Measurements from ENCODE around the gene IRAK3.

IRAK3 gene

DNA sequence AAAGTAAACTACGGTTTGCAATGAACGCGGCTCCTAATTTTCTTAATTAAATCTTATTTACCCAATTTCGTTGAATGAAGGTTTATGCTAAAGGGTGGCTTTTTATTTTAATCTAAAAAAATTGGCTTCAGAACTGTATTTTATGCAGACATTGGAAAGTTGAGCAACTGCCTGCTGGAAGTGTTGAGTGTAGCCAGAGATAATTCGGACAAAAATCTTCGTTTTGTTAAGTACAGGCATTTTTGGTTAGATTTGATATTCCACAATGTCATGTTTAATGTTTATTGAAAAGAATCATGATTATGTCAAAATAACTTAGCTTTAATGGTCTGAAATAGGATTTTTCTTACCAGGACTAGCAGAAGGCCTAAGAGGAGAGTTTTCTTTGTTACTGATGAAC, 875 bp downstream of the IRAK3 start:
- H3K36me3 ChIP-seq (ENCODE audit: control insufficient read depth in 5 of 5, insufficient read depth in 5 of 5, low read length in 5 of 5): peaks cover 0 to 3% (median 0%) of the 10 kb centered on the region in 5 donors
- H3K9me3 ChIP-seq (ENCODE audit: control insufficient read depth in 5 of 5, low read length in 5 of 5): no peaks in the 10 kb centered on the region
- H3K27me3 ChIP-seq (ENCODE audit: control insufficient read depth in 5 of 5, insufficient read depth in 4 of 5, low read length in 5 of 5): no peaks in the 10 kb centered on the region
- H3K4me3 ChIP-seq (ENCODE audit: low read depth in 1 of 5, low read length in 5 of 5): peak overlapping the region; percentile 70 to 87 (median 82)
- peak overlapping the region; percentile 58 for H3K27ac ChIP-seq (ENCODE audit: low read depth, low read length)
- peaks cover 0 to 28% (median 14%) of the 10 kb centered on the region in 5 donors for H3K4me1 ChIP-seq (ENCODE audit: control insufficient read depth in 5 of 5, insufficient read depth in 5 of 5, low read length in 5 of 5)
- peak overlapping the region in 4 of 5 donors; percentile 28 to 83 (median 70) for H3K9ac ChIP-seq (ENCODE audit: low read length in 5 of 5)

DNA sequence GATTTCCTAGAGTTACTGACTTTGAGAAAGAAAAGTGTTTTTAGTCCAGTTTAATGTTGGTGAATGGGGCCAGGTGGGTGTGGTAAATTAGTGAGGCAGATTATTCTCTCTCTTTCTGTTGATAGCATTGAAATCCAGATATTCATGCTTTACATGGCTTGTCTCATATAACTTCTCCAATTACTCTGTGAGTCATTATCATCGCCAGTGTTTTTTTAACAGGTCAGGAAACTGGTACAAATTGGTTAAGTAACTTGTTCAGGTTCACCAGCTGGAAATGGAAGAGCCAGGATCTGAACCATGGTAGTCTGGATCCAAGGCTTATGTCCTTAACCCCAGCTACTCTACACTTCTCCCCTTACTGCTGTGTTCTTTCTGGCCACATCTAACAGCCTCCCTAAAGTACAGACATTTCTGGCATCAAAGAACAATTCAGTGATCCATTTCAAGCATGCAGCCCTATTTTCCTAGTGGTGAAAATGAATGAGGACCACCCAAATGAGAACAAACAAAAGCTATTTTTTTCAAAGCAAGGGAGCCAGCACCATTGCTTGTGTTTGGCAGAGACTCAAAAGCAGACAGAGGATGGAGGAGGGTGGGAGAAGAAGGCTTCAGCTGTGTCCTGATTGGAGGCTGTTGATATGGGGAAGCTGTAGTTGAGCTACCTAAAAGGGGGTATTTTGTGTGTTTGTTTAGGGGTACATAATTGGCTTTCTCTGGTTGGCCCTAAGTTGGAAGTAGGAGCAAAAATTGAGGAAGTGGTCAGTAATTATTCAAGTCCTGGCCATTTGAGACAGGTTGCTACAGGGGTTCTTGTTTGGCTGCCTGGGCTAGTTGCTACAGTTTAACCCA, 1.7 kb downstream of the IRAK3 start:
- Histone ChIP-seq H3K9ac (ENCODE audit: low read length in 5 of 5) (peak overlapping the region in 2 of 5 donors; percentile 15 to 40), H3K4me3 (ENCODE audit: low read depth in 1 of 5, low read length in 5 of 5) (peak overlapping the region in 3 of 5 donors; percentile 70 to 85 (median 76)), H3K9me3 (ENCODE audit: control insufficient read depth in 5 of 5, low read length in 5 of 5) (no peaks in the 10 kb centered on the region), H3K36me3 (ENCODE audit: control insufficient read depth in 5 of 5, insufficient read depth in 5 of 5, low read length in 5 of 5) (peaks cover 0 to 3% (median 2%) of the 10 kb centered on the region in 5 donors), H3K27ac (ENCODE audit: low read depth, low read length) (no peak overlapping the region), H3K27me3 (ENCODE audit: control insufficient read depth in 5 of 5, insufficient read depth in 4 of 5, low read length in 5 of 5) (no peaks in the 10 kb centered on the region), H3K4me1 (ENCODE audit: control insufficient read depth in 5 of 5, insufficient read depth in 5 of 5, low read length in 5 of 5) (peaks cover 0 to 32% (median 14%) of the 10 kb centered on the region in 5 donors)

DNA sequence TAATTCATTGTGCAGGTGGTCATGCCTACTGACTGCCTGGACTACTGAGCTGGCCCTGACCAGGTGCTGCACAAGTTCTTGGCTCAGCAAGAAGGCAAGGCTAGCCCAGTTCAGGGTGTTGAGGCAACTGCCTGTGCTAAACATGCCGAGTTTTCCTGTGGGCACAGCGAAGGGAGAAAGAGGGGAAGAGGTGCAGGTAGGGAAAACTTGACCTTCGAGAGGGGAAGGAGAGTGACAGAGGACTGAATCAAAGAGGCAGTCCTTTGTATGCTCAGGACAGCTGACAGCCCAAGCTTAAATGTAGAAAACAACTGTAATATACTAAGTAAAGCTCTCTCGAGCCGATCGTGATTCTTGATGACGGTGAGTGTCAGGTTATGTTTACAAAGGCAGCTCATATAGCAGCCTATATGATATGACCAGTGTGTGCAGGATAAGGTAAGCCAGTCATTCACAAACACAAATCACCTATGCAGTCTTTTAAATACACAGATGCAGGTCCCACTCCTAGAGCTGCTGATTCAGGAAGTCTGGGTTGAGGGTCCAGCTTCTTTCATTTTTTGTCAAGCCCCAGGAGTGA, 2.6 kb downstream of the IRAK3 start:
- Histone ChIP-seq H3K9ac (ENCODE audit: low read length in 5 of 5) (no peak overlapping the region), H3K4me3 (ENCODE audit: low read depth in 1 of 5, low read length in 5 of 5) (peak overlapping the region in 1 of 5 donors; percentile 70), H3K9me3 (ENCODE audit: control insufficient read depth in 5 of 5, low read length in 5 of 5) (no peaks in the 10 kb centered on the region), H3K4me1 (ENCODE audit: control insufficient read depth in 5 of 5, insufficient read depth in 5 of 5, low read length in 5 of 5) (peaks cover 0 to 32% (median 14%) of the 10 kb centered on the region in 5 donors), H3K27me3 (ENCODE audit: control insufficient read depth in 5 of 5, insufficient read depth in 4 of 5, low read length in 5 of 5) (no peaks in the 10 kb centered on the region), H3K27ac (ENCODE audit: low read depth, low read length) (no peak overlapping the region), H3K36me3 (ENCODE audit: control insufficient read depth in 5 of 5, insufficient read depth in 5 of 5, low read length in 5 of 5) (peaks cover 0 to 3% (median 2%) of the 10 kb centered on the region in 5 donors)

DNA sequence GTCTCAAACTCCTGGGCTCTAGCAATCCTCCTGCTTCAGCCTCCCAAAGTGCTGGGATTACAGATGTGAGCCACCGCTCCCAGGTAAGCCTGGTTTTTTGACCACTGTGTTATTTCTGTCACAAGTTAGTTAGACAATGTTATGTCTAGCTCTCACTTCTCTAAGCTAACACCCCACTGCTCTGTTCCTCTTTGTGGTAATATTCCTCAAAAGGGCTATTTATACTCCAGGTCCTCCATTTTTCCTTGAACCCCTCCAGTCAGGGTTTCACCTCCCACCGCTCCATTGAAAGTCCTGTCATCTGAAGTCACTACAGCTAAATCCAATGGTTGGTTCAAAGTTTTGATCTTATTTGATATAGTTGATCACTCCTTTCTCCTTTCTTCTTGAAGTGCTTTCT, 5.1 kb downstream of the IRAK3 start:
- Histone ChIP-seq H3K4me3 (ENCODE audit: low read depth in 1 of 5, low read length in 5 of 5) (no peak overlapping the region), H3K27me3 (ENCODE audit: control insufficient read depth in 5 of 5, insufficient read depth in 4 of 5, low read length in 5 of 5) (no peaks in the 10 kb centered on the region), H3K4me1 (ENCODE audit: control insufficient read depth in 5 of 5, insufficient read depth in 5 of 5, low read length in 5 of 5) (peaks cover 3 to 36% (median 23%) of the 10 kb centered on the region in 5 donors), H3K27ac (ENCODE audit: low read depth, low read length) (no peak overlapping the region), H3K36me3 (ENCODE audit: control insufficient read depth in 5 of 5, insufficient read depth in 5 of 5, low read length in 5 of 5) (peaks cover 0 to 6% (median 2%) of the 10 kb centered on the region in 5 donors), H3K9me3 (ENCODE audit: control insufficient read depth in 5 of 5, low read length in 5 of 5) (no peaks in the 10 kb centered on the region), H3K9ac (ENCODE audit: low read length in 5 of 5) (no peak overlapping the region)

DNA sequence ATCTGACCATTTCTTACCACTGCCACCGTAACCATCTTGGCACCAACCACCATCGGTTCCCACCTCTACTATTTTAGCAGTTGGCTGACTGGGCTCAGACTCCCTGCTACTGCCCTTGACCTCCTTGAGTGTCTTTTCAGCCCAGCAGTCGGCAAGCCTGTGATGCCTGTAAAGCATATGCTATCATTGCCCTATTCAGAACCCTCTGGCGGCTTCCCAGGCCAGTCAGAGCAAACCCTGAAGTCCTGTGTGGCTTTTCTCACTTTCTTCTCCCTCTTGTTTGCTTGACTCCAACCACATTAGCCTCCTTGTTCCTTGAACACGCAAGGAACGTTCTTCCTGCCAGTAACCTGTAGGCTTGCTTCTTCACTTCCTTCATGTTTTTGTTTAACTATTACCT, 6.2 kb downstream of the IRAK3 start:
- Histone ChIP-seq H3K36me3 (ENCODE audit: control insufficient read depth in 5 of 5, insufficient read depth in 5 of 5, low read length in 5 of 5) (peaks cover 0 to 6% (median 2%) of the 10 kb centered on the region in 5 donors), H3K9ac (ENCODE audit: low read length in 5 of 5) (no peak overlapping the region), H3K4me1 (ENCODE audit: control insufficient read depth in 5 of 5, insufficient read depth in 5 of 5, low read length in 5 of 5) (peaks cover 3 to 32% (median 21%) of the 10 kb centered on the region in 5 donors), H3K27ac (ENCODE audit: low read depth, low read length) (no peak overlapping the region), H3K4me3 (ENCODE audit: low read depth in 1 of 5, low read length in 5 of 5) (no peak overlapping the region), H3K27me3 (ENCODE audit: control insufficient read depth in 5 of 5, insufficient read depth in 4 of 5, low read length in 5 of 5) (no peaks in the 10 kb centered on the region), H3K9me3 (ENCODE audit: control insufficient read depth in 5 of 5, low read length in 5 of 5) (peaks cover 0 to 3% (median 2%) of the 10 kb centered on the region in 5 donors)

DNA sequence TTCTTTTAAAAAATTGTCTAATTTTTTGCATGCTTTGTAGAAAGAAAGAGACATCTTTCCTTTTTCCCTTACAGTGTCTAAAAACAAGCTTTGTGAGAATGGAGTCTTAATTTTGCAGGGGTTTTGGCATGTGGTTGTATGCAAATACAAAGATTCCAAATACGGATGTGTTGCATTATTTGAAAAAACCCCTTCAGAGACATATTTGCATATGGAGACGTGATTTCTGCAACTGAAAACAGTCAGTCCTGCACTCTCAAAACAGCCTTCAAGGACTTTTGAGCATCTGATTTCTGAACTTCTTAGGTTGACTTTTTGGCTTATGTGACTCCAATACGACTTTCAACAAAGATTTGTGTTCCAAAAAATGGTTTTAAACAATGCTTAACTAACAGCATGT, 7.8 kb downstream of the IRAK3 start:
- Histone ChIP-seq H3K27ac (ENCODE audit: low read depth, low read length) (no peak overlapping the region), H3K36me3 (ENCODE audit: control insufficient read depth in 5 of 5, insufficient read depth in 5 of 5, low read length in 5 of 5) (peaks cover 0 to 6% (median 2%) of the 10 kb centered on the region in 5 donors), H3K4me3 (ENCODE audit: low read depth in 1 of 5, low read length in 5 of 5) (no peak overlapping the region), H3K9ac (ENCODE audit: low read length in 5 of 5) (no peak overlapping the region), H3K9me3 (ENCODE audit: control insufficient read depth in 5 of 5, low read length in 5 of 5) (peaks cover 0 to 4% (median 3%) of the 10 kb centered on the region in 5 donors), H3K27me3 (ENCODE audit: control insufficient read depth in 5 of 5, insufficient read depth in 4 of 5, low read length in 5 of 5) (no peaks in the 10 kb centered on the region), H3K4me1 (ENCODE audit: control insufficient read depth in 5 of 5, insufficient read depth in 5 of 5, low read length in 5 of 5) (peaks cover 3 to 22% (median 19%) of the 10 kb centered on the region in 5 donors)

DNA sequence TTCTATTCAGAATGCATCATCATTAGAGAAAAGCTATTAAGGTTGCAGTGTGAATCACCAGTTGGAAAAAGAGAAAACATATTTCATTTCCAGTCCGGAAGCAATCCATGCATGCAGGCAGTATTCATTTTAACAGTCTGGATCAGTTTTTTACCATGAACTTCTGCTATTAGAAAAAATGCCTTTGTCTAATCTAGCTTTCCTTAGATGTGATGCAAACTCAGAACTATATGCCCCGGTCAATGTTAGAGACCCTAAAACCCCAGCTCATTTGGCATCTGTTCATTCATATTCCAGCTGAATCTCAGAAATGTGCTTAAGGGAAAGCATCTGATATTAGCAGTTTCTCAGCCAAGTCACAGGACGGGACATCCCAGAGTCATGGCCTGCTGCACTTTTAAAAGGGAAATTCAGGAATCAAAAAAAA, 8.5 kb downstream of the IRAK3 start:
- peaks cover 0 to 6% (median 2%) of the 10 kb centered on the region in 5 donors for H3K36me3 ChIP-seq (ENCODE audit: control insufficient read depth in 5 of 5, insufficient read depth in 5 of 5, low read length in 5 of 5)
- H3K4me3 ChIP-seq (ENCODE audit: low read depth in 1 of 5, low read length in 5 of 5): no peak overlapping the region
- no peak overlapping the region for H3K9ac ChIP-seq (ENCODE audit: low read length in 5 of 5)
- H3K27me3 ChIP-seq (ENCODE audit: control insufficient read depth in 5 of 5, insufficient read depth in 4 of 5, low read length in 5 of 5): no peaks in the 10 kb centered on the region
- H3K27ac ChIP-seq (ENCODE audit: low read depth, low read length): peak overlapping the region; percentile 28
- H3K9me3 ChIP-seq (ENCODE audit: control insufficient read depth in 5 of 5, low read length in 5 of 5): peaks cover 0 to 4% (median 3%) of the 10 kb centered on the region in 5 donors
- peaks cover 3 to 22% (median 19%) of the 10 kb centered on the region in 5 donors for H3K4me1 ChIP-seq (ENCODE audit: control insufficient read depth in 5 of 5, insufficient read depth in 5 of 5, low read length in 5 of 5)

DNA sequence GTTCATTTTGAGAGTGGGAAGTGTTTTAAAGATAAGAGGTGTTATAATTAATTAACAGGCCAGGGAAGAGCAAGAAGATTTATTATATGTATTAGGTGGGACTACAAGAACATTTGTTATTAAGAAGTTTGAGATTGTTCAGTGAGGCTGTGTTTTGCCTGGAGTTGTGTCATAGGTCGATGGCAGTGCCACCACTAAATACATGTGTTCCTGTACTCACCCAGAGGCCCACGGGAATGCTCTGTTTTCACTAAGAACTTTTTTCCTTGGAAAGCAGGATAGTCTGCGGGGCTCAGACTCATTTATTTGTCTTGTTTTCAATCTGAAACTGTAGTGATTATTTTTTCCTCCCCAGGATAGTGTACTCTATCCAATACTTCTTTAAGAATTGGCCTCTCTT, 10.1 kb downstream of the IRAK3 start:
- peak overlapping the region in 1 of 5 donors; percentile 6 for H3K9ac ChIP-seq (ENCODE audit: low read length in 5 of 5)
- H3K27ac ChIP-seq (ENCODE audit: low read depth, low read length): peak overlapping the region; percentile 17
- peaks cover 0 to 5% (median 2%) of the 10 kb centered on the region in 5 donors for H3K36me3 ChIP-seq (ENCODE audit: control insufficient read depth in 5 of 5, insufficient read depth in 5 of 5, low read length in 5 of 5)
- no peaks in the 10 kb centered on the region for H3K27me3 ChIP-seq (ENCODE audit: control insufficient read depth in 5 of 5, insufficient read depth in 4 of 5, low read length in 5 of 5)
- H3K4me3 ChIP-seq (ENCODE audit: low read depth in 1 of 5, low read length in 5 of 5): no peak overlapping the region
- peaks cover 0 to 4% (median 3%) of the 10 kb centered on the region in 5 donors for H3K9me3 ChIP-seq (ENCODE audit: control insufficient read depth in 5 of 5, low read length in 5 of 5)
- peaks cover 3 to 22% (median 19%) of the 10 kb centered on the region in 5 donors for H3K4me1 ChIP-seq (ENCODE audit: control insufficient read depth in 5 of 5, insufficient read depth in 5 of 5, low read length in 5 of 5)

DNA sequence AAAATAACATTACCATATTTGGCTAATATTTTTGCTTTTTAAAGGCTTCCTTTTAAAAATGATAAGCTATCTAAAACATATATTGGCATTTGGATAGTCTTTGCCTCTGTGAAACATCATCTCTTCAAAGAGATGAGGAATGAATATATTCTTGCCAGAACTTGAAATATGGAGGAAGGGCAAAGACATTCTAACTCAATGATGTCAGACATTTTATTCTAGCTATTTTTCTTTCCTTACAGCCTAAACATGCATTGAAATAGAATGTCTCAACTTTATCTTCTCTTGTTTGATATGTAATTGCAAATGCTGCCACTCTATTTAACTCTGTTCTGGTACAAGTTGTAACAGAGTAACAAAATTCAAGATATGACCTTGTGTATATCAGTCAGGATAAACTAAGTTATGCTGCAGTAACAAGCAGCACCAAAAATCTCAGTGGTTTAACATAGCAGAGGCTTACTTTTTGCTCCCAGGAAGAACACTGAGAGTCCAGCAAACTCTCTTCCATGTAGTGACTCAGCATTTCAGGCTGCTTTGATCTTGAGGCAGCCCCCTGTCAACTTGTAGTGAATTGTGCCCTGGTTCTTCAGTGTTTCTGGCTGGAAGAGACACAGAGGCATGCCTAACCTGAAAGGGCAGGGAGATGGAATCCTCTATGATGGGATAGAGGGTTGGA, 11.0 kb downstream of the IRAK3 start:
- H3K9me3 ChIP-seq (ENCODE audit: control insufficient read depth in 5 of 5, low read length in 5 of 5): peaks cover 0 to 4% (median 3%) of the 10 kb centered on the region in 5 donors
- peaks cover 3 to 22% (median 19%) of the 10 kb centered on the region in 5 donors for H3K4me1 ChIP-seq (ENCODE audit: control insufficient read depth in 5 of 5, insufficient read depth in 5 of 5, low read length in 5 of 5)
- no peaks in the 10 kb centered on the region for H3K27me3 ChIP-seq (ENCODE audit: control insufficient read depth in 5 of 5, insufficient read depth in 4 of 5, low read length in 5 of 5)
- H3K27ac ChIP-seq (ENCODE audit: low read depth, low read length): no peak overlapping the region
- H3K4me3 ChIP-seq (ENCODE audit: low read depth in 1 of 5, low read length in 5 of 5): no peak overlapping the region
- H3K9ac ChIP-seq (ENCODE audit: low read length in 5 of 5): no peak overlapping the region
- peaks cover 0 to 5% (median 2%) of the 10 kb centered on the region in 5 donors for H3K36me3 ChIP-seq (ENCODE audit: control insufficient read depth in 5 of 5, insufficient read depth in 5 of 5, low read length in 5 of 5)

Data from subcutaneous abdominal adipose tissue (tissue), 5 donors.